GM12872 (cell line): ENCODE results near the gene FN1.

Source experiments
- CTCF ChIP-seq: IDR thresholded peaks from 3 replicates; pipeline ENCODE4 v1.5.1; 2011; ENCODE audit warnings: low read depth, mild to moderate bottlenecking, low read length, moderate library complexity; ENCODE audit not compliant: insufficient read depth

Gene FN1

GRCh38 chr2:215379948-215380347 lies 55.9 kb downstream of the FN1 start:
- no peak for TF ChIP-seq CTCF

- no peak for TF ChIP-seq CTCF
Measured at GRCh38 chr2:215379039-215379438, 56.8 kb downstream of the FN1 start.

GRCh38 chr2:215378045-215378444 lies 57.8 kb downstream of the FN1 start:
- no peak for TF ChIP-seq CTCF

GRCh38 chr2:215377283-215377682 lies 58.6 kb downstream of the FN1 start:
- TF ChIP-seq CTCF = no peak

GRCh38 chr2:215376103-215376780 lies 59.6 kb downstream of the FN1 start:
- no peak for TF ChIP-seq CTCF

GRCh38 chr2:215375467-215375830 lies 60.4 kb downstream of the FN1 start:
- TF ChIP-seq CTCF = no peak

- no peak for TF ChIP-seq CTCF
Measured at GRCh38 chr2:215374642-215375466, 61.0 kb downstream of the FN1 start.
